Measurements from ENCODE around the gene FABP6. TPM values are rescaled to one million over a fixed set of nuclear protein-coding genes. Genes with fewer than 3 reads are reported as not detected.

The FABP6 gene
- total and polyA plus RNA-seq, 9 of the 15 experiments (the other 6 are each of a cell fraction or from before 2014, with no cell fraction given), result 0.11 to 0.33 (median 0.21) TPM; not detected in 4

DNA sequence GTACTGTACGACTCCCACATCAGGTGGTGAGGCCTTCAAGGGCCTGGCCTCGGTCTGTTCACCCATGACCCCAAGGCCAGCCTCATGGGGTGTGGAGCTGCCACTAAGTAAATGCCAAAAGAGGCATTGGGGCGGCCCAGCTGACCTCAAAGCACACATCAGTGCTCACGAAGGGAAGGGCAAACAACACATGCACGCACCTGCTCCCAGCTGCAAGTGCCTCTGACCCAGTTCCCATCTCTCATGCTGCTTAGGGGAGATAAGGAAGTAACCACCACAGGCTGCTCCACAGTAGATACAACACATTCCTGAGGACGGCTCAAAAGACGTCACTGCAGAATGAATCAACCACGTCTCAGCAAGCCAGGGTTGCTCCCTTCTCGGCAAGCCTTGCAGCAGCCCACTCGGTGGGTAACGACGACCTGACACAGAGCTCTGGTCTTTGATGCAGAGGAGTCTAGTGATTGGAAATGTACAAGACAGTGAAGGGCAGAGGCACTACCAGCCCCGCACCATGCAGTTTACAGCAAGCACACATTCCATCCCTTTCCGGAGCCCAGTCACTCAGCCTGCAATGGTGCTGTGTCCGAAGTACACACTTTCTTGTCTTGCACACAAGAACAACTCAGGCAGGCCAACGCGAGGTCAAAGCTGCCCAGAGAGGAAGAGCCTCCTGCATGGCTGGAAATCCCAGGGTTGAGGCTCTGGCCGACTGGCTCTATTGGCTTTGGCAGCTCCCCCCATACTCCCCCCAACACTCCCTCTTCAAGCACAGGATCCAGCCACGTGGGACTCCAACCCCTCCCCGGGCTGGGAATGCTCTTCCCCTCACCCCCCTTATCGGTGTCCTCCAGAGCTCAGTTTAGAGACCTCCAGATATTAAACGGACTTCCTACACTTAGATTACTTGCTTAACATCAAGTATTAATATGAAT lies 31.8 kb downstream of the FABP6 start (continued):
- TF ChIP-seq ATF7 (IDR thresholded peaks at IDR 0.05) (peak; percentile 96), SPI1 (IDR thresholded peaks at IDR 0.05; ENCODE audit: borderline replicate concordance, low read depth, low read length) (peak; percentile 70; the same call in 1 of the 2 replicates), ZBED1 (IDR thresholded peaks at IDR 0.05) (peak; percentile 97), BCL6 (CRISPR knock-in tag; IDR thresholded peaks at IDR 0.05) (peak; percentile 29; the same call in 1 of the 2 replicates), TRIM28 (IDR thresholded peaks at IDR 0.05) (peak; percentile 76; the same call in 1 of the 2 replicates), NFATC3 (IDR thresholded peaks at IDR 0.05) (peak; percentile 60; the same call in 1 of the 2 replicates), ZNF133 (CRISPR knock-in tag; IDR thresholded peaks at IDR 0.05) (no peak), ESRRA (IDR thresholded peaks at IDR 0.05; ENCODE audit: borderline replicate concordance, low read depth) (peak; percentile 95), DNMT1 (IDR thresholded peaks at IDR 0.05) (no peak), ZNF174 (CRISPR knock-in tag; IDR thresholded peaks at IDR 0.05) (no peak), DMBX1 (CRISPR knock-in tag; IDR thresholded peaks at IDR 0.05; ENCODE audit: borderline replicate concordance) (peak; percentile 97), FOSL1 (tag; conservative IDR thresholded peaks at IDR 0.05) (peak; percentile 89), JUNB (CRISPR knock-in tag; conservative IDR thresholded peaks at IDR 0.05) (no peak), ARNT (IDR thresholded peaks at IDR 0.05) (peak; percentile 92 to 96), SMARCE1 (IDR thresholded peaks at IDR 0.05) (peak; percentile 97), ZFP36 (IDR thresholded peaks at IDR 0.05; ENCODE audit: low read depth, low read length, partially characterized antibody) (peak; percentile 26), KDM4B (IDR thresholded peaks at IDR 0.05; ENCODE audit: borderline replicate concordance in 2 of 2, low read depth in 1 of 2) (0 out of 4 replicates have a peak, but pooled peaks of 1 of the 2 experiments have one; percentile 23), FUS (optimal IDR thresholded peaks at IDR 0.05; ENCODE audit: low read depth, low read length) (no peak), MAFG (tag; conservative IDR thresholded peaks at IDR 0.05) (0 out of 2 replicates have a peak, but pooled peaks have one; percentile 17), NR4A1 (CRISPR knock-in tag; IDR thresholded peaks at IDR 0.05) (no peak), NR4A1 (tag; IDR thresholded peaks at IDR 0.05) (peak; percentile 92; the same call in 1 of the 2 replicates)
- TF ChIP-seq, protein P1, sequence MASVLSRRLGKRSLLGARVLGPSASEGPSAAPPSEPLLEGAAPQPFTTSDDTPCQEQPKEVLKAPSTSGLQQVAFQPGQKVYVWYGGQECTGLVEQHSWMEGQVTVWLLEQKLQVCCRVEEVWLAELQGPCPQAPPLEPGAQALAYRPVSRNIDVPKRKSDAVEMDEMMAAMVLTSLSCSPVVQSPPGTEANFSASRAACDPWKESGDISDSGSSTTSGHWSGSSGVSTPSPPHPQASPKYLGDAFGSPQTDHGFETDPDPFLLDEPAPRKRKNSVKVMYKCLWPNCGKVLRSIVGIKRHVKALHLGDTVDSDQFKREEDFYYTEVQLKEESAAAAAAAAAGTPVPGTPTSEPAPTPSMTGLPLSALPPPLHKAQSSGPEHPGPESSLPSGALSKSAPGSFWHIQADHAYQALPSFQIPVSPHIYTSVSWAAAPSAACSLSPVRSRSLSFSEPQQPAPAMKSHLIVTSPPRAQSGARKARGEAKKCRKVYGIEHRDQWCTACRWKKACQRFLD (CRISPR knock-in tag; IDR thresholded peaks at IDR 0.05), result peak; percentile 99

Data from K562 (cell line).